Cerebellar nuclear complex (tissue), 1 donor: ENCODE results near the gene C12orf57.

ENCODE experiments used
- DNase-seq, 2 experiments: peaks; one replicate each; lab custom pipeline; 2025; lab: John Stamatoyannopoulos, UW

C12orf57 gene

GRCh38 chr12:6953442-6954315 lies 9.9 kb downstream of the C12orf57 start:
- no peak for DNase-seq

- DNase-seq = no peak
Observed at GRCh38 chr12:6954316-6955107, 10.7 kb downstream of the C12orf57 start.

- DNase-seq = no peak
Observed at GRCh38 chr12:6955108-6956020, 11.5 kb downstream of the C12orf57 start.

- DNase-seq = no peak
Observed at GRCh38 chr12:6956021-6956727, 12.4 kb downstream of the C12orf57 start.

- DNase-seq = no peak
Observed at GRCh38 chr12:6957151-6957701, 13.4 kb downstream of the C12orf57 start.

- DNase-seq = no peak
Observed at GRCh38 chr12:6957741-6958608, 14.2 kb downstream of the C12orf57 start.

- no peak for DNase-seq
Observed at GRCh38 chr12:6958609-6959057, 14.8 kb downstream of the C12orf57 start.

- DNase-seq = no peak
Observed at GRCh38 chr12:6959058-6959804, 15.4 kb downstream of the C12orf57 start.

GRCh38 chr12:6959805-6960592 lies 16.2 kb downstream of the C12orf57 start:
- DNase-seq = no peak

- DNase-seq = no peak
Observed at GRCh38 chr12:6960593-6961277, 16.9 kb downstream of the C12orf57 start.

- DNase-seq = no peak
Observed at GRCh38 chr12:6961278-6961694, 17.5 kb downstream of the C12orf57 start.

GRCh38 chr12:6961695-6962284 lies 18.0 kb downstream of the C12orf57 start:
- no peak for DNase-seq

- no peak for DNase-seq
Observed at GRCh38 chr12:6962285-6963015, 18.6 kb downstream of the C12orf57 start.

- no peak for DNase-seq
Observed at GRCh38 chr12:6963016-6963731, 19.4 kb downstream of the C12orf57 start.

GRCh38 chr12:6963791-6964413 lies 20.1 kb downstream of the C12orf57 start:
- no peak for DNase-seq
